Endothelial cell (in vitro differentiated cells): ENCODE results near the gene WDR37. TPM values are rescaled to one million over a fixed set of nuclear protein-coding genes. Genes with fewer than 3 reads are reported as not detected.

ENCODE experiments used
- DNase-seq: peaks from one replicate; pipeline ENCODE4 v3.0.0; 2021; ENCODE audit warnings: low spot score
- H3K27ac Mint-ChIP-seq: one replicate; pipeline ENCODE4 v1.8.0; 2021; ENCODE audit warnings: mixed read lengths, inconsistent platforms; ENCODE audit not compliant: unreplicated experiment
- H3K27me3 Mint-ChIP-seq: one replicate; pipeline ENCODE4 v1.8.0; 2021; ENCODE audit warnings: mild to moderate bottlenecking, moderate library complexity, mixed read lengths, inconsistent platforms; ENCODE audit not compliant: unreplicated experiment
- H3K36me3 Mint-ChIP-seq: one replicate; pipeline ENCODE4 v1.8.0; 2021; ENCODE audit warnings: mild to moderate bottlenecking, low read depth, mixed read lengths, inconsistent platforms; ENCODE audit not compliant: unreplicated experiment
- H3K4me1 Mint-ChIP-seq: one replicate; pipeline ENCODE4 v1.8.0; 2021; ENCODE audit warnings: mild to moderate bottlenecking, mixed read lengths, inconsistent platforms; ENCODE audit not compliant: unreplicated experiment
- H3K4me3 Mint-ChIP-seq: one replicate; pipeline ENCODE4 v1.8.0; 2021; ENCODE audit warnings: mild to moderate bottlenecking, mixed read lengths, inconsistent platforms; ENCODE audit not compliant: unreplicated experiment
- H3K9me3 Mint-ChIP-seq: one replicate; pipeline ENCODE4 v1.8.0; 2021; ENCODE audit warnings: mixed read lengths, inconsistent platforms; ENCODE audit not compliant: unreplicated experiment
- CTCF ChIP-seq: fragments of 200-600 bp; sonication (generic); IDR thresholded peaks from one replicate; pipeline ENCODE4 v1.5.0; 2021; ENCODE audit warnings: antibody characterized with exemption; ENCODE audit not compliant: unreplicated experiment
- total RNA-seq: library from RNA; stranded (reverse); fragmentation: NEBNext Ultra II Directional; extraction: Animal tissue kit (Norgen Biotek cat#: 25700); gene quantifications from one replicate; pipeline ENCODE4 v1.2.1, GENCODE V29; 2021; ENCODE audit not compliant: unreplicated experiment

Gene WDR37
- total RNA-seq, 1 donor from 2014 or later, result 32.6 TPM

- Mint-ChIP-seq H3K27ac (no peak overlapping the region), H3K36me3 (no peaks in the 10 kb centered on the region), H3K27me3 (no peaks in the 10 kb centered on the region), H3K4me1 (no peaks in the 10 kb centered on the region), H3K4me3 (no peak overlapping the region), H3K9me3 (no peaks in the 10 kb centered on the region)
- no peak for TF ChIP-seq CTCF
- DNase-seq, result no peak
These were observed 26.3 kb upstream of the WDR37 start for GRCh38 chr10:1029838-1030237.

GRCh38 chr10:1033601-1034000 is 22.6 kb upstream of the WDR37 start:
- peaks cover 8% of the 10 kb centered on the region for H3K36me3 Mint-ChIP-seq
- no peak for TF ChIP-seq CTCF
- no peak overlapping the region for H3K27ac Mint-ChIP-seq

GRCh38 chr10:1034758-1035157 is 21.4 kb upstream of the WDR37 start:
- Mint-ChIP-seq H3K4me3 (no peak overlapping the region), H3K27me3 (peaks cover 5% of the 10 kb centered on the region), H3K4me1 (no peaks in the 10 kb centered on the region), H3K36me3 (peaks cover 8% of the 10 kb centered on the region), H3K9me3 (no peaks in the 10 kb centered on the region), H3K27ac (no peak overlapping the region)
- TF ChIP-seq CTCF, result no peak
- no peak for DNase-seq

More at GRCh38 chr10:1033601-1034000, 22.6 kb upstream of the WDR37 start:
- Mint-ChIP-seq H3K4me3 (no peak overlapping the region), H3K27me3 (peaks cover 5% of the 10 kb centered on the region), H3K9me3 (no peaks in the 10 kb centered on the region), H3K4me1 (no peaks in the 10 kb centered on the region)
- no peak for DNase-seq

GRCh38 chr10:1035201-1035600 is 21.0 kb upstream of the WDR37 start:
- Mint-ChIP-seq H3K27me3 (peaks cover 5% of the 10 kb centered on the region), H3K9me3 (no peaks in the 10 kb centered on the region), H3K4me1 (no peaks in the 10 kb centered on the region), H3K4me3 (no peak overlapping the region), H3K27ac (no peak overlapping the region), H3K36me3 (peaks cover 8% of the 10 kb centered on the region)
- no peak for DNase-seq
- no peak for TF ChIP-seq CTCF

GRCh38 chr10:1036341-1036791 is 19.8 kb upstream of the WDR37 start:
- H3K4me3 Mint-ChIP-seq, result no peak overlapping the region
- no peaks in the 10 kb centered on the region for H3K4me1 Mint-ChIP-seq
- H3K9me3 Mint-ChIP-seq, result no peaks in the 10 kb centered on the region
- TF ChIP-seq CTCF, result no peak
- DNase-seq, result no peak
- H3K36me3 Mint-ChIP-seq, result peaks cover 8% of the 10 kb centered on the region
- H3K27me3 Mint-ChIP-seq, result peaks cover 5% of the 10 kb centered on the region
- no peak overlapping the region for H3K27ac Mint-ChIP-seq
